Activated B cell treated with CpG ODN at 0.5 μM for 24 hours (primary cell): Measurements from ENCODE around the gene SEPHS2. TPM values are rescaled to one million over a fixed set of nuclear protein-coding genes. Genes with fewer than 3 reads are reported as not detected.
A peak's percentile ranks its signal among the peaks of the same experiment; 100 is the strongest.

ENCODE experiments used
- ATAC-seq: fragments of 200-7000 bp; cut with Tn5 transposase; one replicate; pipeline ENCODE4 v1.10.0; 2021; ENCODE audit warnings: low read depth, mild to moderate bottlenecking, moderate library complexity
- CTCF ChIA-PET: fragments of 350-600 bp; sonication (Branson Sonifier 250); formaldehyde crosslinking; loops from one replicate; lab custom pipeline; 2021; ENCODE audit warnings: antibody characterized with exemption; lab: Charles Lee
- POLR2A ChIA-PET: fragments of 350-600 bp; sonication (Branson Sonifier 250); formaldehyde crosslinking; loops from one replicate; lab custom pipeline; 2021; ENCODE audit warnings: antibody characterized with exemption; lab: Charles Lee
- DNase-seq: peaks from one replicate; pipeline ENCODE4 v3.0.0; 2022
- H3K27ac Mint-ChIP-seq: one replicate; pipeline ENCODE4 v1.8.0; 2020; ENCODE audit warnings: mixed read lengths
- H3K27me3 Mint-ChIP-seq: one replicate; pipeline ENCODE4 v1.8.0; 2021; ENCODE audit warnings: mixed read lengths
- H3K36me3 Mint-ChIP-seq: one replicate; pipeline ENCODE4 v1.8.0; 2021; ENCODE audit warnings: low read depth, mixed read lengths
- H3K4me1 Mint-ChIP-seq: one replicate; pipeline ENCODE4 v1.8.0; 2021; ENCODE audit warnings: mixed read lengths
- H3K4me3 Mint-ChIP-seq: one replicate; pipeline ENCODE4 v1.8.0; 2020; ENCODE audit warnings: mild to moderate bottlenecking, mixed read lengths
- H3K9me3 Mint-ChIP-seq: one replicate; pipeline ENCODE4 v1.8.0; 2020; ENCODE audit warnings: mixed read lengths
- intact Hi-C: fragments of 100-400 bp; cut with micrococcal nuclease; formaldehyde crosslinking; loops from one replicate; pipeline ENCODE4 v1.15.1; 2024
- total RNA-seq: library from RNA; stranded (reverse); gene quantifications from 2 replicates; pipeline ENCODE4 v1.2.3, GENCODE V29; 2022
- TF ChIP-seq, protein P1 (sequence below): fragments of 200-600 bp; IDR thresholded peaks from one replicate; pipeline ENCODE4 v1.8.0; 2022; ENCODE audit warnings: antibody characterized with exemption, mild to moderate bottlenecking

Gene SEPHS2
- total RNA-seq, 1 donor from 2014 or later = 80.0 TPM

GRCh38 chr16:30414159-30414558 is 31.5 kb downstream of the SEPHS2 start:
- intact Hi-C loops = no loop called here
- ChIA-PET CTCF (no interaction called here), POLR2A (no interaction called here)
- ATAC-seq (no peak), DNase-seq (no peak)
- Mint-ChIP-seq H3K27me3 (no peaks in the 10 kb centered on the region), H3K9me3 (no peaks in the 10 kb centered on the region), H3K4me1 (peaks cover 22% of the 10 kb centered on the region), H3K4me3 (no peak overlapping the region), H3K36me3 (peaks cover 23% of the 10 kb centered on the region), H3K27ac (peak overlapping the region; percentile 19)
- TF ChIP-seq, protein P1, sequence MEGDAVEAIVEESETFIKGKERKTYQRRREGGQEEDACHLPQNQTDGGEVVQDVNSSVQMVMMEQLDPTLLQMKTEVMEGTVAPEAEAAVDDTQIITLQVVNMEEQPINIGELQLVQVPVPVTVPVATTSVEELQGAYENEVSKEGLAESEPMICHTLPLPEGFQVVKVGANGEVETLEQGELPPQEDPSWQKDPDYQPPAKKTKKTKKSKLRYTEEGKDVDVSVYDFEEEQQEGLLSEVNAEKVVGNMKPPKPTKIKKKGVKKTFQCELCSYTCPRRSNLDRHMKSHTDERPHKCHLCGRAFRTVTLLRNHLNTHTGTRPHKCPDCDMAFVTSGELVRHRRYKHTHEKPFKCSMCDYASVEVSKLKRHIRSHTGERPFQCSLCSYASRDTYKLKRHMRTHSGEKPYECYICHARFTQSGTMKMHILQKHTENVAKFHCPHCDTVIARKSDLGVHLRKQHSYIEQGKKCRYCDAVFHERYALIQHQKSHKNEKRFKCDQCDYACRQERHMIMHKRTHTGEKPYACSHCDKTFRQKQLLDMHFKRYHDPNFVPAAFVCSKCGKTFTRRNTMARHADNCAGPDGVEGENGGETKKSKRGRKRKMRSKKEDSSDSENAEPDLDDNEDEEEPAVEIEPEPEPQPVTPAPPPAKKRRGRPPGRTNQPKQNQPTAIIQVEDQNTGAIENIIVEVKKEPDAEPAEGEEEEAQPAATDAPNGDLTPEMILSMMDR = no peak

DNA sequence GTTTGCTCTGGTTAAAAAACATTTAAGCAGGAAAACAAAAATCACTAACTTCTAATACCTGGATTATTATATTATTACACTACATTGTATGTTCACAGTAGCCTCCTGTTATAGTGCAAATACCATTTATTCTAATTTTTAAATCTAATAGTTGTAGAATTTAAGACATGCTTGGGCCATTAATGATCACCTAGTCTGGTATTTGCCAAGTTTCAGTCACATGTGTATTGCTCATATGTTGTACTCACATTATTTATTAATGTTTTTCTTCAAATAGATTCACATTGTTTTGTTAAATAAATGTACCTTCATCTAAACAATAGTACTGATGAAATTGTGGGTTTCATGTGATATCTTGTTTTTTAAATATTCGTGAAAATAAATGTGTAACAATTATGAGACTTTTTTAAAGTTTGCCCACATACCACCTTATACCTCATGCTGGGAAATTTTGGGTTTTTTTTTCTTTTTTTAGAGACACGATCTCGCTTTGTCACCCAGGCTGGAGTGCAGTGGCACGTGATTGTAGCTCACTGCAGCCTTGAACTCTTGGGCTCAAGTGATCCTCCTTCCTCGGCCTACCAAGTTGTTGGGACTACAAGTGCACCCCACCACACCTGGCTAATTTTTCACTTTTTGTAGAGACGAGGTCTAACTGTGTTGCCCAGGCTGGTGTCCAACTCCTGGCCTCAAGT is 32.4 kb downstream of the SEPHS2 start:
- intact Hi-C loops = no loop called here
- Mint-ChIP-seq H3K4me1 (peaks cover 25% of the 10 kb centered on the region), H3K27me3 (no peaks in the 10 kb centered on the region), H3K27ac (peak overlapping the region; percentile 19), H3K4me3 (no peak overlapping the region), H3K9me3 (no peaks in the 10 kb centered on the region), H3K36me3 (peaks cover 21% of the 10 kb centered on the region)
- ChIA-PET CTCF (no interaction called here), POLR2A (interaction anchor here (0.6 kb wide), 2 partner anchors 10 to 78 kb away, joined by 3 to 7 read pairs; no protein-coding TSS in a partner anchor)
- ATAC-seq (no peak), DNase-seq (no peak)
- TF ChIP-seq, protein P1 = no peak

- ChIA-PET POLR2A (interaction anchor here (0.5 to 3.5 kb wide), 21 partner anchors 8 to 344 kb away, joined by 3 to 34 read pairs (median 4); partner anchors contain the start of genes ALDOA, CD2BP2, CORO1A and DCTPP1), CTCF (interaction anchor here (0.7 to 2.9 kb wide), 20 partner anchors 9 to 370 kb away, joined by 3 to 22 read pairs (median 6); partner anchors contain the start of genes CD2BP2, DCTPP1, SEPTIN1 and TBX6)
- peak overlapping the region; percentile 56 for H3K27ac Mint-ChIP-seq
- TF ChIP-seq, protein P1 = peak; percentile 49
- H3K4me1 Mint-ChIP-seq = peaks cover 29% of the 10 kb centered on the region
- peak; percentile 88 for DNase-seq
- H3K36me3 Mint-ChIP-seq = peaks cover 21% of the 10 kb centered on the region
- intact Hi-C loops = loop anchor here (10.0 kb wide), 1 partner anchor 345 kb away; the partner anchor contains the start of gene ALDOA
- H3K27me3 Mint-ChIP-seq = no peaks in the 10 kb centered on the region
- H3K4me3 Mint-ChIP-seq = peak overlapping the region; percentile 38
- peak; percentile 59 for ATAC-seq
- no peaks in the 10 kb centered on the region for H3K9me3 Mint-ChIP-seq
Measured at GRCh38 chr16:30409125-30410060, 36.3 kb downstream of the SEPHS2 start.

GRCh38 chr16:30407804-30408534 is 37.7 kb downstream of the SEPHS2 start:
- no peaks in the 10 kb centered on the region for H3K9me3 Mint-ChIP-seq
- peaks cover 13% of the 10 kb centered on the region for H3K36me3 Mint-ChIP-seq
- DNase-seq (no peak), ATAC-seq (no peak)
- ChIA-PET POLR2A (interaction anchor here (0.6 to 3.7 kb wide), 33 partner anchors 10 to 343 kb away, joined by 3 to 37 read pairs (median 5); partner anchors contain the start of genes ALDOA, CD2BP2, CORO1A and DCTPP1), CTCF (interaction anchor here (1.3 to 2.9 kb wide), 9 partner anchors 10 to 39 kb away, joined by 4 to 22 read pairs (median 7); partner anchors contain the start of genes DCTPP1, SEPTIN1 and ZNF48)
- peak overlapping the region; percentile 56 for H3K27ac Mint-ChIP-seq
- TF ChIP-seq, protein P1 = no peak
- H3K4me3 Mint-ChIP-seq = peak overlapping the region; percentile 89
- H3K27me3 Mint-ChIP-seq = no peaks in the 10 kb centered on the region
- intact Hi-C loops = loop anchor here (1.0 to 10.0 kb wide), 9 partner anchors 13 to 343 kb away; partner anchors contain the start of genes ALDOA, DCTPP1, SEPTIN1 and TBC1D10B
- H3K4me1 Mint-ChIP-seq = peaks cover 29% of the 10 kb centered on the region
